ENCODE results near the gene CARD11.

GRCh38 chr7:2979201-2979631 is 64.5 kb downstream of the CARD11 start:
- peak in 1 of 2 donors; percentile 28 for TF ChIP-seq CTCF (conservative IDR thresholded peaks at IDR 0.05 in 1 of 2, IDR thresholded peaks at IDR 0.05 in 1 of 2; ENCODE audit: extremely low read depth in 1 of 2, insufficient read depth in 1 of 2, low read depth in 1 of 2, low read length in 2 of 2)
- TF ChIP-seq EZH2 (IDR thresholded peaks at IDR 0.05; ENCODE audit: borderline replicate concordance, low read length) = no peak
